WTC11 (cell line): ENCODE results near the gene NPW. TPM values are rescaled to one million over a fixed set of nuclear protein-coding genes. Genes with fewer than 3 reads are reported as not detected.

Source experiments
- ATAC-seq: fragments of 200-7000 bp; cut with Tn5 transposase; 2 replicates; pipeline ENCODE4 v1.10.0; 2021; ENCODE audit warnings: mild to moderate bottlenecking, moderate library complexity
- CTCF ChIA-PET: fragments of 300-600 bp; sonication (Branson Sonifier 250); formaldehyde crosslinking; loops from one replicate; lab custom pipeline; 2021; ENCODE audit warnings: antibody characterized with exemption; lab: Charles Lee
- POLR2A ChIA-PET: fragments of 350-600 bp; sonication (Branson Sonifier 250); formaldehyde crosslinking; loops from one replicate; lab custom pipeline; 2021; ENCODE audit warnings: antibody characterized with exemption; lab: Charles Lee
- DNase-seq: peaks from one replicate; pipeline ENCODE4 v3.0.0; 2021; ENCODE audit warnings: low spot score
- H3K27ac Mint-ChIP-seq: 2 replicates; pipeline ENCODE4 v1.8.0; 2021; ENCODE audit warnings: mixed read lengths
- H3K27me3 Mint-ChIP-seq: 2 replicates; pipeline ENCODE4 v1.8.0; 2021; ENCODE audit warnings: low read depth, mild to moderate bottlenecking, moderate library complexity, mixed read lengths
- H3K36me3 Mint-ChIP-seq: 2 replicates; pipeline ENCODE4 v1.8.0; 2021; ENCODE audit warnings: mixed read lengths
- H3K4me1 Mint-ChIP-seq: 2 replicates; pipeline ENCODE4 v1.8.0; 2022; ENCODE audit warnings: mixed read lengths
- H3K4me3 Mint-ChIP-seq: 2 replicates; pipeline ENCODE4 v1.8.0; 2021; ENCODE audit warnings: mild to moderate bottlenecking, moderate library complexity, mixed read lengths
- H3K9me3 Mint-ChIP-seq: 2 replicates; pipeline ENCODE4 v1.8.0; 2021; ENCODE audit warnings: mixed read lengths
- ATF1 ChIP-seq: sonication (generic); formaldehyde crosslinking; IDR thresholded peaks from 2 replicates; pipeline ENCODE4 v1.8.1; 2023; ENCODE audit warnings: mild to moderate bottlenecking, moderate library complexity, missing genetic modification reagents
- CBFB ChIP-seq: sonication (generic); formaldehyde crosslinking; IDR thresholded peaks from 2 replicates; pipeline ENCODE4 v1.8.1; 2022; ENCODE audit warnings: mild to moderate bottlenecking, low read depth, missing genetic modification reagents
- NR3C1 ChIP-seq: sonication (generic); formaldehyde crosslinking; conservative IDR thresholded peaks from 2 replicates; pipeline ENCODE4 v1.8.1; 2023; ENCODE audit warnings: low read depth, mild to moderate bottlenecking, missing genetic modification reagents
- RELA ChIP-seq: sonication (generic); formaldehyde crosslinking; IDR thresholded peaks from 2 replicates; pipeline ENCODE4 v1.8.1; 2022; ENCODE audit warnings: missing genetic modification reagents, mild to moderate bottlenecking, borderline replicate concordance
- SMAD4 ChIP-seq: sonication (generic); formaldehyde crosslinking; IDR thresholded peaks from 2 replicates; pipeline ENCODE4 v1.8.0; 2022; ENCODE audit warnings: mild to moderate bottlenecking, missing genetic modification reagents
- TP53 ChIP-seq: sonication (generic); formaldehyde crosslinking; IDR thresholded peaks from 2 replicates; pipeline ENCODE4 v1.8.1; 2023; ENCODE audit warnings: mild to moderate bottlenecking, missing genetic modification reagents
- ZBTB21 ChIP-seq: sonication (generic); formaldehyde crosslinking; IDR thresholded peaks from 2 replicates; pipeline ENCODE4 v1.8.1; 2023; ENCODE audit warnings: mild to moderate bottlenecking, missing genetic modification reagents, borderline replicate concordance
- ZNF263 ChIP-seq: sonication (generic); formaldehyde crosslinking; IDR thresholded peaks from 2 replicates; pipeline ENCODE4 v1.8.1; 2022; ENCODE audit warnings: low read depth, mild to moderate bottlenecking, moderate library complexity, missing genetic modification reagents
- ZNF281 ChIP-seq: sonication (generic); formaldehyde crosslinking; IDR thresholded peaks from 2 replicates; pipeline ENCODE4 v1.8.0; 2023; ENCODE audit warnings: mild to moderate bottlenecking, missing genetic modification reagents
- ZNF416 ChIP-seq: fragments of 250-450 bp; sonication (Bioruptor Pico); IDR thresholded peaks from 2 replicates; pipeline ENCODE4 v1.9.0; 2021; ENCODE audit warnings: mild to moderate bottlenecking, inconsistent platforms
- ZNF423 ChIP-seq: fragments of 250-450 bp; sonication (Bioruptor Pico); IDR thresholded peaks from 2 replicates; pipeline ENCODE4 v2.1.2; 2022; ENCODE audit warnings: mild to moderate bottlenecking, moderate library complexity
- ZSCAN18 ChIP-seq: fragments of 250-450 bp; sonication (Bioruptor Pico); IDR thresholded peaks from 2 replicates; pipeline ENCODE4 v2.1.2; 2022; ENCODE audit warnings: mild to moderate bottlenecking, moderate library complexity
- total RNA-seq: library from RNA; stranded (reverse); gene quantifications from 3 replicates; pipeline ENCODE4 v1.2.3, GENCODE V29; 2021
- TF ChIP-seq, protein P1 (sequence below): fragments of 200-600 bp; IDR thresholded peaks from 2 replicates; pipeline ENCODE4 v1.8.0; 2022; ENCODE audit warnings: antibody characterized with exemption
- TF ChIP-seq, protein P2 (sequence below): sonication (generic); formaldehyde crosslinking; IDR thresholded peaks from 2 replicates; pipeline ENCODE4 v1.8.0; 2022; ENCODE audit warnings: mild to moderate bottlenecking, missing genetic modification reagents
- TF ChIP-seq, protein P3 (sequence below): sonication (generic); formaldehyde crosslinking; IDR thresholded peaks from 2 replicates; pipeline ENCODE4 v1.8.0; 2022; ENCODE audit warnings: mild to moderate bottlenecking, missing genetic modification reagents

The NPW gene
- total RNA-seq, 1 experiment from 2014 or later: 15.2 TPM

DNA sequence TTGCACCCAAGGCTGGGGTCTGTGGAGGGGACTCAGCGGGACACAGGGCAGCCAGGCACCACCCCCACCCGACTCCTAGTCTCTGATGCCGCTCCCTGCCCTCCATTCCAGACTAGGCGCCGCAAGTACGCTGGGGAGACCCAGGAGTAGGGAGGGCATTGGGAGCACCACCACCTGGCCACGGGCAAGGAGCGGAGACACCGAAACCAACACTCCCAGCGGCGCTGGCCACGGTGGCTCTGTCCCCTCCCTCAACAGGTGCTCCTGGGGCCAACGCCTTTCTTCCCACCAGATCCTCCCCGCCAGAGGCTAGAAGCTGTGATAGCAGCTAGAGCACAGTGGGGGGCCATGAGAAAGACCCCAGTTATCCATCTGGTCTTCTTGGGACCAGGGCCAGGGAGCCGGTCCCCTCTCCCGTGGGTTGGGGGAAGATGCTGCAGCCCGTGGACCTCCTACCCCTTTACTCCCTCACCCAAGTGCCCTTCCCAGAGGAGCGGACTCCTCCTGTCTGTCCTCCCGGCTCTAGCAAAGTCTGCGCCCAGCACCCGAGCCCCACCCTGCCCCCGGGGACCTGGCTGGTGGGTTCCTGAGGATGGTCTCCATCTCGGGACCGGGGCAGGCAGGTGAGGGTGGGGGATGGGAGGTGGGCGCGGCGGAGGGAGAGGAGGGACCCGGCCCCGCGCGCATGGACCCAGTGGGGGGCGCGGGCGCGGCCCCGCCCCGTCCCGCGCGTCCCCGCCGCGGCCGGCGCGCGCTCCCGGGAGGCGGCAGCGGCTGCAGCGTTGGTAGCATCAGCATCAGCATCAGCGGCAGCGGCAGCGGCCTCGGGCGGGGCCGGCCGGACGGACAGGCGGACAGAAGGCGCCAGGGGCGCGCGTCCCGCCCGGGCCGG lies 30.1 kb upstream of the NPW start, which contains the start of gene SYNGR3:
Gene SYNGR3 (plus strand): TSS at position 762 of the 892 bp plus-strand sequence. CDS start 133 bp downstream, outside the sequence.
- TF ChIP-seq ZBTB21 (CRISPR knock-in tag) (no peak), CBFB (CRISPR knock-in tag) (0 out of 2 replicates have a peak, but pooled peaks have one; percentile 35), SMAD4 (CRISPR knock-in tag) (no peak), TP53 (CRISPR knock-in tag) (0 out of 2 replicates have a peak, but pooled peaks have one; percentile 33), NR3C1 (CRISPR knock-in tag) (0 out of 2 replicates have a peak, but pooled peaks have one; percentile 71), ZNF423 (CRISPR knock-in tag) (peak; percentile 20; the same call in 1 of the 2 replicates), ZSCAN18 (CRISPR knock-in tag) (0 out of 2 replicates have a peak, but pooled peaks have one; percentile 17), ZNF416 (CRISPR knock-in tag) (0 out of 2 replicates have a peak, but pooled peaks have one; percentile 52), ATF1 (CRISPR knock-in tag) (no peak), RELA (CRISPR knock-in tag) (no peak), ZNF263 (CRISPR knock-in tag) (peak; percentile 74), ZNF281 (no peak)
- TF ChIP-seq, protein P1, sequence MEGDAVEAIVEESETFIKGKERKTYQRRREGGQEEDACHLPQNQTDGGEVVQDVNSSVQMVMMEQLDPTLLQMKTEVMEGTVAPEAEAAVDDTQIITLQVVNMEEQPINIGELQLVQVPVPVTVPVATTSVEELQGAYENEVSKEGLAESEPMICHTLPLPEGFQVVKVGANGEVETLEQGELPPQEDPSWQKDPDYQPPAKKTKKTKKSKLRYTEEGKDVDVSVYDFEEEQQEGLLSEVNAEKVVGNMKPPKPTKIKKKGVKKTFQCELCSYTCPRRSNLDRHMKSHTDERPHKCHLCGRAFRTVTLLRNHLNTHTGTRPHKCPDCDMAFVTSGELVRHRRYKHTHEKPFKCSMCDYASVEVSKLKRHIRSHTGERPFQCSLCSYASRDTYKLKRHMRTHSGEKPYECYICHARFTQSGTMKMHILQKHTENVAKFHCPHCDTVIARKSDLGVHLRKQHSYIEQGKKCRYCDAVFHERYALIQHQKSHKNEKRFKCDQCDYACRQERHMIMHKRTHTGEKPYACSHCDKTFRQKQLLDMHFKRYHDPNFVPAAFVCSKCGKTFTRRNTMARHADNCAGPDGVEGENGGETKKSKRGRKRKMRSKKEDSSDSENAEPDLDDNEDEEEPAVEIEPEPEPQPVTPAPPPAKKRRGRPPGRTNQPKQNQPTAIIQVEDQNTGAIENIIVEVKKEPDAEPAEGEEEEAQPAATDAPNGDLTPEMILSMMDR: no peak
- TF ChIP-seq, protein P2, sequence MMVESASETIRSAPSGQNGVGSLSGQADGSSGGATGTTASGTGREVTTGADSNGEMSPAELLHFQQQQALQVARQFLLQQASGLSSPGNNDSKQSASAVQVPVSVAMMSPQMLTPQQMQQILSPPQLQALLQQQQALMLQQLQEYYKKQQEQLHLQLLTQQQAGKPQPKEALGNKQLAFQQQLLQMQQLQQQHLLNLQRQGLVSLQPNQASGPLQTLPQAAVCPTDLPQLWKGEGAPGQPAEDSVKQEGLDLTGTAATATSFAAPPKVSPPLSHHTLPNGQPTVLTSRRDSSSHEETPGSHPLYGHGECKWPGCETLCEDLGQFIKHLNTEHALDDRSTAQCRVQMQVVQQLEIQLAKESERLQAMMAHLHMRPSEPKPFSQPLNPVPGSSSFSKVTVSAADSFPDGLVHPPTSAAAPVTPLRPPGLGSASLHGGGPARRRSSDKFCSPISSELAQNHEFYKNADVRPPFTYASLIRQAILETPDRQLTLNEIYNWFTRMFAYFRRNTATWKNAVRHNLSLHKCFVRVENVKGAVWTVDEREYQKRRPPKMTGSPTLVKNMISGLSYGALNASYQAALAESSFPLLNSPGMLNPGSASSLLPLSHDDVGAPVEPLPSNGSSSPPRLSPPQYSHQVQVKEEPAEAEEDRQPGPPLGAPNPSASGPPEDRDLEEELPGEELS (CRISPR knock-in tag): no peak
- TF ChIP-seq, protein P3, sequence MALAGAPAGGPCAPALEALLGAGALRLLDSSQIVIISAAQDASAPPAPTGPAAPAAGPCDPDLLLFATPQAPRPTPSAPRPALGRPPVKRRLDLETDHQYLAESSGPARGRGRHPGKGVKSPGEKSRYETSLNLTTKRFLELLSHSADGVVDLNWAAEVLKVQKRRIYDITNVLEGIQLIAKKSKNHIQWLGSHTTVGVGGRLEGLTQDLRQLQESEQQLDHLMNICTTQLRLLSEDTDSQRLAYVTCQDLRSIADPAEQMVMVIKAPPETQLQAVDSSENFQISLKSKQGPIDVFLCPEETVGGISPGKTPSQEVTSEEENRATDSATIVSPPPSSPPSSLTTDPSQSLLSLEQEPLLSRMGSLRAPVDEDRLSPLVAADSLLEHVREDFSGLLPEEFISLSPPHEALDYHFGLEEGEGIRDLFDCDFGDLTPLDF (CRISPR knock-in tag): no peak
- DNase-seq: peak; percentile 54
- CTCF ChIA-PET: interaction anchor here (1.1 to 6.4 kb wide), 2 partner anchors 14 to 60 kb away, joined by 3 to 59 read pairs; no protein-coding TSS in a partner anchor
- no peak; the same call in none of the 2 replicates for ATAC-seq
- H3K36me3 Mint-ChIP-seq: peaks cover 5% of the 10 kb centered on the region; the same call in 1 of the 2 replicates
- peak within 1 kb of the TSS; percentile 76 for H3K4me3 Mint-ChIP-seq
- peaks cover 25% of the 10 kb centered on the region for H3K4me1 Mint-ChIP-seq
- POLR2A ChIA-PET: no interaction called here
- no peaks in the 10 kb centered on the region for H3K9me3 Mint-ChIP-seq
- H3K27me3 Mint-ChIP-seq: peaks cover 24% of the 10 kb centered on the region
- no peak within 1 kb of the TSS for H3K27ac Mint-ChIP-seq
